Hepatocyte (in vitro differentiated cells): ENCODE data around the gene ATP5F1D. TPM values are rescaled to one million over a fixed set of nuclear protein-coding genes. Genes with fewer than 3 reads are reported as not detected.

ENCODE experiments used
- DNase-seq: peaks from one replicate; pipeline ENCODE4 v3.0.0-alpha.2; 2016; ENCODE audit warnings: low spot score
- H2AFZ ChIP-seq: fragments of 200-600 bp; sonication (generic); 2 replicates; pipeline ENCODE4 v1.6.0; 2016; ENCODE audit warnings: antibody characterized with exemption, mild to moderate bottlenecking
- H3K27ac ChIP-seq: fragments of 200-600 bp; sonication (generic); 2 replicates; pipeline ENCODE4 v1.5.1; 2016; ENCODE audit warnings: mild to moderate bottlenecking
- H3K27me3 ChIP-seq: fragments of 200-600 bp; sonication (generic); 2 replicates; pipeline ENCODE4 v1.6.1; 2016
- H3K36me3 ChIP-seq: fragments of 200-600 bp; sonication (generic); replicated peaks from 2 replicates; pipeline ENCODE4 v1.5.1; 2016; ENCODE audit warnings: low read depth; ENCODE audit not compliant: insufficient read depth
- H3K4me1 ChIP-seq: fragments of 200-600 bp; sonication (generic); 2 replicates; pipeline ENCODE4 v1.5.1; 2016; ENCODE audit warnings: mild to moderate bottlenecking, moderate library complexity; ENCODE audit not compliant: insufficient read depth
- H3K4me2 ChIP-seq: fragments of 200-600 bp; sonication (generic); 2 replicates; pipeline ENCODE4 v1.6.0; 2016
- H3K4me3 ChIP-seq: fragments of 200-600 bp; sonication (generic); 2 replicates; pipeline ENCODE4 v1.5.1; 2016; ENCODE audit warnings: mild to moderate bottlenecking
- H3K79me2 ChIP-seq: fragments of 200-600 bp; sonication (generic); 2 replicates; pipeline ENCODE4 v1.6.0; 2017; ENCODE audit warnings: mild to moderate bottlenecking
- H3K9me2 ChIP-seq: fragments of 200-600 bp; sonication (generic); replicated peaks from 2 replicates; pipeline ENCODE4 v1.6.0; 2017; ENCODE audit warnings: mild to moderate bottlenecking; ENCODE audit not compliant: insufficient read depth
- H3K9me3 ChIP-seq: fragments of 200-600 bp; sonication (generic); 2 replicates; pipeline ENCODE4 v1.5.1; 2016; ENCODE audit warnings: low read depth, mild to moderate bottlenecking
- H4K20me1 ChIP-seq: fragments of 200-600 bp; sonication (generic); 2 replicates; pipeline ENCODE4 v1.6.0; 2016; ENCODE audit warnings: mild to moderate bottlenecking; ENCODE audit not compliant: insufficient read depth, poor library complexity, severe bottlenecking
- CTCF ChIP-seq: fragments of 200-600 bp; sonication (generic); IDR thresholded peaks from 2 replicates; pipeline ENCODE4 v1.5.1; 2016; ENCODE audit warnings: antibody characterized with exemption, mild to moderate bottlenecking; ENCODE audit not compliant: poor library complexity
- EZH2 ChIP-seq: fragments of 200-600 bp; sonication (generic); IDR thresholded peaks from 2 replicates; pipeline ENCODE4 v1.6.1; 2016; ENCODE audit warnings: antibody characterized with exemption, mild to moderate bottlenecking, borderline replicate concordance
- EZH2phosphoT487 ChIP-seq: fragments of 200-600 bp; sonication (generic); IDR thresholded peaks from one replicate; pipeline ENCODE4 v1.6.1; 2018; ENCODE audit warnings: antibody characterized with exemption, mild to moderate bottlenecking, low read depth, moderate library complexity; ENCODE audit not compliant: unreplicated experiment, severe bottlenecking
- WGBS: methylation state at CpG from one replicate; pipeline ENCODE4 v1.1.6; 2016; ENCODE audit warnings: low lambda C conversion rate; ENCODE audit errors: missing lambda C conversion rate; 5-methylcytosine and 5-hydroxymethylcytosine counted together
- polyA plus RNA-seq: library from polyadenylated mRNA; unstranded; fragments of >200 nt; fragmentation: Nextera tagmentation; extraction: Ambion mirVana; gene quantifications from 2 replicates; pipeline ENCODE4 v1.2.1, GENCODE V29; 2016
- total RNA-seq: library from RNA; depleted of rRNA; stranded (reverse); fragments of >200 nt; gene quantifications from 2 replicates; pipeline ENCODE4 v1.2.3, GENCODE V29; 2014

Gene ATP5F1D
- total and polyA plus RNA-seq, 2 experiments from 2014 or later, result 54.0 to 291 TPM

DNA sequence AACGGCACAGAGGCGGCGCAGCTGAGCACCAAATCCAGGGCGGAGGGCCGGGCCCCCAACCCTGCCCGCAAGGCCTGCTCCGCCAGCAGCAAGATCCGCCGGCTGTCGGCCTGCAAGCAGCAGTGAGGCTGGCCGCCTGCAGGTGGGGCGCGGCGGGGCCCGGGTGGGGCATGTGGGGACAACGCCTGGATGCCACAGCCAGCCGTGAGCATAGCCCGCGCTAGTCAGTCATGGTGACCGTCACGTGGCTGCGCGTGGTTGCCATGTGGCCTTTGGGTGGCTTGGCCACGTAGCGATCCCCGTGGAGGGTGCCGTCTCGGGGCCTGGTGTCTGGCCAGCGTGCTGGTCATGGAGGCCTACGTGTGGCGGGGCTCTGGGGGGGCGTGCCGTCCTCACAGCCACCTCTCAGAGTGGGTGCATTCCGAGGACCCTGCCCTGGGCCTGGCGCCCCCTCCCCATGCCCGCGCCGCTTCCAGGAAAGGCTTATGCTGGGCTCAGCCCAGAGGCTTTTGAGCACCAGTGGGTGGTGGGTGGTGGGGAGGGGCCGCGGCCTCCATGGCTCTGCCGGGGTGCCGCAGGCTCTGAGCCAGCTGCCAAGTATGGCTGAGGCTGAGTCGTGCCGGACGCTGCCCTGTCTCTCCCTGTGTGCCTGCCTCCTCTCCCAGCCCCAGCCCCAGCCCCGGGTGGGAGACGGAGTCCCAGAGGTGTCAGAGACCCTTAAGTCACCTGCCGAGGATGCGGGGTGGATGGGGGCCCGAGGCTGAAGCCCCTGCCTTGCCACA is 14.8 kb upstream of the ATP5F1D start:
- H3K36me3 ChIP-seq, result no peaks in the 10 kb centered on the region
- 91% methylated on average over 28 of the region's 50 CpGs for WGBS

GRCh38 chr19:1227304-1228054 is 14.1 kb upstream of the ATP5F1D start:
- Histone ChIP-seq H2AFZ (no peak overlapping the region), H3K27ac (no peak overlapping the region), H3K9me3 (no peaks in the 10 kb centered on the region), H4K20me1 (no peaks in the 10 kb centered on the region), H3K36me3 (no peaks in the 10 kb centered on the region), H3K79me2 (peaks cover 4% of the 10 kb centered on the region), H3K9me2 (no peaks in the 10 kb centered on the region), H3K4me2 (no peak overlapping the region), H3K4me3 (no peak overlapping the region), H3K27me3 (no peaks in the 10 kb centered on the region), H3K4me1 (peaks cover 10% of the 10 kb centered on the region)
- DNase-seq, result no peak
- TF ChIP-seq EZH2phosphoT487 (no peak), CTCF (no peak), EZH2 (no peak)
- 98% methylated on average over 49 of the region's 56 CpGs for WGBS

More for the DNA sequence above, 14.8 kb upstream of the ATP5F1D start:
- Histone ChIP-seq H4K20me1 (peaks cover 7% of the 10 kb centered on the region), H3K4me2 (no peak overlapping the region), H3K4me1 (peaks cover 2% of the 10 kb centered on the region), H3K79me2 (peaks cover 12% of the 10 kb centered on the region), H3K27ac (no peak overlapping the region), H3K9me2 (no peaks in the 10 kb centered on the region), H3K27me3 (no peaks in the 10 kb centered on the region), H3K9me3 (no peaks in the 10 kb centered on the region), H3K4me3 (no peak overlapping the region), H2AFZ (no peak overlapping the region)
- TF ChIP-seq EZH2phosphoT487 (no peak), CTCF (no peak), EZH2 (no peak)
- no peak for DNase-seq

DNA sequence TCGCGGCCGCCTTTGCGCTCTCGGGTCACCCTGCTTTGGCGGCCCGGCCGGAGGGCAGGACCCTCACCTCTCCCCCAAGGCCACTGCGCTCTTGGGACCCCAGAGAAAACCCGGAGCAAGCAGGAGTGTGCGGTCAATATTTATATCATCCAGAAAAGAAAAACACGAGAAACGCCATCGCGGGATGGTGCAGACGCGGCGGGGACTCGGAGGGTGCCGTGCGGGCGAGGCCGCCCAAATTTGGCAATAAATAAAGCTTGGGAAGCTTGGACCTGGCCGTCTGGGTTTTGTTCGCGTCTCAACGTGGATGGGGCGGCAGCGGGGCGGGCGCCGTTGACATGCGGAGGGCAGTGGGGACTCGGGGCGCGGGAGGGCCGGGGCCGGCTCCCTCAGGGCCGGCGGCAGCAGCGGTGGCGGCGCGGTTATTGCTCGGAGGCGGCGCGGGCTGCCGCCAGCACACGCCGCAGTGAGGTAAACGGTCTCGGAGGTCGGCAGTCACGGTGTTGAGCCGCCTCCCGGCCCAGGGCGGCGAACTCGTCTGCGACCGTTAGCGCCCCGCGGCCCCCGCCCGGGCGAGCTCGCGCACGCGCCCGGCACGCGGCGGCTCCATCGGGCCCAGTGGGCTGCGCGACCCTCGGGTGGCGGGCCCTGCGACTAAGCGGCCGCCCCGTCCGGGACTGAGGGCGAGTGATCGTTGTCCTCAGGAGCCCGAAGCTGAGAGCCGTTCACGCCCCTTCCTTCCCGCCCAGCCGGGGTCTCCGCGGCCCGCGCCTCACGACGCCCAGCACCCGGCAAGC is 13.2 kb upstream of the ATP5F1D start:
- H3K36me3 ChIP-seq, result no peaks in the 10 kb centered on the region
- TF ChIP-seq EZH2 (no peak), CTCF (no peak), EZH2phosphoT487 (no peak)
- no peaks in the 10 kb centered on the region for H3K9me3 ChIP-seq
- H3K27ac ChIP-seq, result no peak overlapping the region
- over 99% methylated on average over 52 of the region's 100 CpGs for WGBS
- no peaks in the 10 kb centered on the region for H3K27me3 ChIP-seq
- H3K4me1 ChIP-seq, result peaks cover 17% of the 10 kb centered on the region
- H4K20me1 ChIP-seq, result no peaks in the 10 kb centered on the region
- H2AFZ ChIP-seq, result no peak overlapping the region
- no peak overlapping the region for H3K4me3 ChIP-seq
- no peaks in the 10 kb centered on the region for H3K9me2 ChIP-seq
- H3K4me2 ChIP-seq, result no peak overlapping the region
- no peak for DNase-seq
- H3K79me2 ChIP-seq, result no peaks in the 10 kb centered on the region
